ENCODE results near the gene KRT15. TPM values are rescaled to one million over a fixed set of nuclear protein-coding genes. Genes with fewer than 3 reads are reported as not detected.

The KRT15 gene
- total RNA-seq, 1 donor from 2014 or later = 2.9 TPM

GRCh38 chr17:41464682-41465081 is 54.0 kb downstream of the KRT15 start:
- no peaks in the 10 kb centered on the region for H3K36me3 Mint-ChIP-seq (ENCODE audit: insufficient read depth)
- no peak overlapping the region for H3K27ac Mint-ChIP-seq
- TF ChIP-seq CTCF (IDR thresholded peaks at IDR 0.05; ENCODE audit: unreplicated experiment) = no peak
- H3K27me3 Mint-ChIP-seq = peaks cover 6% of the 10 kb centered on the region
- peaks cover 3% of the 10 kb centered on the region for H3K9me3 Mint-ChIP-seq (ENCODE audit: low read depth)
- no peaks in the 10 kb centered on the region for H3K4me1 Mint-ChIP-seq (ENCODE audit: low read depth)
- no peak for DNase-seq (ENCODE audit: low spot score, unreplicated experiment)
- no peak overlapping the region for H3K4me3 Mint-ChIP-seq (ENCODE audit: low read depth)

GRCh38 chr17:41464173-41464572 is 54.5 kb downstream of the KRT15 start:
- no peak for DNase-seq (ENCODE audit: low spot score, unreplicated experiment)
- H3K27ac Mint-ChIP-seq = no peak overlapping the region
- no peak overlapping the region for H3K4me3 Mint-ChIP-seq (ENCODE audit: low read depth)
- no peaks in the 10 kb centered on the region for H3K4me1 Mint-ChIP-seq (ENCODE audit: low read depth)
- peaks cover 3% of the 10 kb centered on the region for H3K9me3 Mint-ChIP-seq (ENCODE audit: low read depth)
- H3K36me3 Mint-ChIP-seq (ENCODE audit: insufficient read depth) = no peaks in the 10 kb centered on the region
- peaks cover 6% of the 10 kb centered on the region for H3K27me3 Mint-ChIP-seq
- TF ChIP-seq CTCF (IDR thresholded peaks at IDR 0.05; ENCODE audit: unreplicated experiment) = no peak

DNA sequence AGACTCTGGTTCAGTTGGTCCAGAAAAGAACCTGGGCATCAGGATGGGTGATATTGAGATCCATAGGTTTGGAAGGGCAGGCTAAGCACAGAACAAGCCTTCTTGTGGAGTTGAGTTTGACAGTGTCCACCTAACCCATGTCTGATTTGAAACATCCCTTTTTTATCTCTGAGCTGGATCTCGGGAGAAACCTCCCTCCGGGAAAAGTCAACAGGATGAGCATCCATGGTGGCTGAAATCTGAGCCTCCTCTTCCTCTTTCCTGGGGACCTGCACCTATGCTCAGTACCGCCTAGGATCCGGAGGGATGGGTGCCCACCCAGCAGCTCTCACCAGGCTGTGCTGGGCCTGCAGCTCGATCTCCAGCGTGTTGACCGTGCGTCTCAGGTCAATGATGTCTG is 54.9 kb downstream of the KRT15 start:
- H3K27ac Mint-ChIP-seq = no peak overlapping the region
- no peaks in the 10 kb centered on the region for H3K4me1 Mint-ChIP-seq (ENCODE audit: low read depth)
- no peak for TF ChIP-seq CTCF (IDR thresholded peaks at IDR 0.05; ENCODE audit: unreplicated experiment)
- no peaks in the 10 kb centered on the region for H3K36me3 Mint-ChIP-seq (ENCODE audit: insufficient read depth)
- H3K9me3 Mint-ChIP-seq (ENCODE audit: low read depth) = peaks cover 3% of the 10 kb centered on the region
- H3K27me3 Mint-ChIP-seq = peaks cover 6% of the 10 kb centered on the region
- DNase-seq (ENCODE audit: low spot score, unreplicated experiment) = no peak
- no peak overlapping the region for H3K4me3 Mint-ChIP-seq (ENCODE audit: low read depth)

Small RNA genes lying within 50 kb of the gene (microRNA-seq; reads per million reads assigned to microRNA genes)
- not detected for gene MIR6510 (ENCODE audit: borderline number of aligned reads, unreplicated experiment)

Other genes starting within 250 kb of the KRT15 start
- not detected in 2 replicates for gene KRTAP9-7, start 243.2 kb downstream of the KRT15 start, total RNA-seq
- not detected in 2 replicates for gene KRTAP29-1, start 216.0 kb downstream of the KRT15 start, total RNA-seq
- gene KRTAP16-1, start 209.6 kb downstream of the KRT15 start, total RNA-seq = not detected in 2 replicates
- not detected in 2 replicates for gene KRTAP17-1, start 203.2 kb downstream of the KRT15 start, total RNA-seq
- gene KRT33A, start 168.1 kb downstream of the KRT15 start, total RNA-seq = not detected in 2 replicates
- gene KRT33B, start 149.1 kb downstream of the KRT15 start, total RNA-seq = not detected in 2 replicates
- not detected in 2 replicates for gene KRT34, start 136.6 kb downstream of the KRT15 start, total RNA-seq
- gene KRT31, start 121.3 kb downstream of the KRT15 start, total RNA-seq = not detected in 2 replicates
- gene KRT37, start 94.3 kb downstream of the KRT15 start, total RNA-seq = not detected in 2 replicates
- gene KRT38, start 77.9 kb downstream of the KRT15 start, total RNA-seq = not detected in 2 replicates
- not detected in 2 replicates for gene KRT32, start 51.5 kb downstream of the KRT15 start, total RNA-seq
- not detected in 2 replicates for gene KRT35, start 37.7 kb downstream of the KRT15 start, total RNA-seq
- gene KRT36, start 29.0 kb downstream of the KRT15 start, total RNA-seq = not detected in 2 replicates
- gene KRT13, start 13.3 kb downstream of the KRT15 start, total RNA-seq = not detected in 2 replicates
- 398 and 429 TPM in 2 replicates for gene KRT19, start 9.4 kb upstream of the KRT15 start, total RNA-seq
- not detected in 2 replicates for gene KRT9, start 53.2 kb upstream of the KRT15 start, total RNA-seq
- gene KRT14, start 68.0 kb upstream of the KRT15 start, total RNA-seq = not detected in 2 replicates
- not detected in 2 replicates for gene KRT16, start 93.9 kb upstream of the KRT15 start, total RNA-seq
- gene KRT17, start 105.7 kb upstream of the KRT15 start, total RNA-seq = 0.22 and 0.46 TPM in 2 replicates
- 622 and 652 TPM in 2 replicates for gene EIF1, start 170.0 kb upstream of the KRT15 start, total RNA-seq
- gene GAST, start 193.4 kb upstream of the KRT15 start, total RNA-seq = 28.1 and 32.0 TPM in 2 replicates
- gene HAP1, start 215.8 kb upstream of the KRT15 start, total RNA-seq = 13.7 and 14.9 TPM in 2 replicates

Measured in progenitor cell of endocrine pancreas (in vitro differentiated cells).